Retinal pigment epithelial cell (primary cell): ENCODE data around the gene THEM5.

Source experiments
- DNase-seq: peaks from one replicate; pipeline ENCODE4 v3.0.0-alpha.2; 2010; ENCODE audit warnings: low read depth
- H3K4me3 ChIP-seq: 2 replicates; pipeline ENCODE4 v1.5.1; 2011; ENCODE audit warnings: mild to moderate bottlenecking, low read length, control low read depth, moderate library complexity
- TF ChIP-seq, protein P1 (sequence below): conservative IDR thresholded peaks from 2 replicates; pipeline ENCODE4 v1.5.1; 2011; ENCODE audit warnings: low read depth, low read length, control low read depth, inconsistent platforms

The THEM5 gene

GRCh38 chr1:151839457-151840403 lies 13.8 kb downstream of the THEM5 start, which contains the start of gene C2CD4D:
Gene C2CD4D (minus strand): TSS chr1:151839820. CDS start chr1:151838989, 831 bp downstream.
- H3K4me3 ChIP-seq, result peak within 1 kb of the TSS; percentile 45
- TF ChIP-seq, protein P1, sequence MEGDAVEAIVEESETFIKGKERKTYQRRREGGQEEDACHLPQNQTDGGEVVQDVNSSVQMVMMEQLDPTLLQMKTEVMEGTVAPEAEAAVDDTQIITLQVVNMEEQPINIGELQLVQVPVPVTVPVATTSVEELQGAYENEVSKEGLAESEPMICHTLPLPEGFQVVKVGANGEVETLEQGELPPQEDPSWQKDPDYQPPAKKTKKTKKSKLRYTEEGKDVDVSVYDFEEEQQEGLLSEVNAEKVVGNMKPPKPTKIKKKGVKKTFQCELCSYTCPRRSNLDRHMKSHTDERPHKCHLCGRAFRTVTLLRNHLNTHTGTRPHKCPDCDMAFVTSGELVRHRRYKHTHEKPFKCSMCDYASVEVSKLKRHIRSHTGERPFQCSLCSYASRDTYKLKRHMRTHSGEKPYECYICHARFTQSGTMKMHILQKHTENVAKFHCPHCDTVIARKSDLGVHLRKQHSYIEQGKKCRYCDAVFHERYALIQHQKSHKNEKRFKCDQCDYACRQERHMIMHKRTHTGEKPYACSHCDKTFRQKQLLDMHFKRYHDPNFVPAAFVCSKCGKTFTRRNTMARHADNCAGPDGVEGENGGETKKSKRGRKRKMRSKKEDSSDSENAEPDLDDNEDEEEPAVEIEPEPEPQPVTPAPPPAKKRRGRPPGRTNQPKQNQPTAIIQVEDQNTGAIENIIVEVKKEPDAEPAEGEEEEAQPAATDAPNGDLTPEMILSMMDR, result no peak
- peak; percentile 69 for DNase-seq

GRCh38 chr1:151839082-151839412 lies 14.5 kb downstream of the THEM5 start:
- no peak for DNase-seq
- TF ChIP-seq, protein P1, result no peak
- peak overlapping the region; percentile 45 for H3K4me3 ChIP-seq

DNA sequence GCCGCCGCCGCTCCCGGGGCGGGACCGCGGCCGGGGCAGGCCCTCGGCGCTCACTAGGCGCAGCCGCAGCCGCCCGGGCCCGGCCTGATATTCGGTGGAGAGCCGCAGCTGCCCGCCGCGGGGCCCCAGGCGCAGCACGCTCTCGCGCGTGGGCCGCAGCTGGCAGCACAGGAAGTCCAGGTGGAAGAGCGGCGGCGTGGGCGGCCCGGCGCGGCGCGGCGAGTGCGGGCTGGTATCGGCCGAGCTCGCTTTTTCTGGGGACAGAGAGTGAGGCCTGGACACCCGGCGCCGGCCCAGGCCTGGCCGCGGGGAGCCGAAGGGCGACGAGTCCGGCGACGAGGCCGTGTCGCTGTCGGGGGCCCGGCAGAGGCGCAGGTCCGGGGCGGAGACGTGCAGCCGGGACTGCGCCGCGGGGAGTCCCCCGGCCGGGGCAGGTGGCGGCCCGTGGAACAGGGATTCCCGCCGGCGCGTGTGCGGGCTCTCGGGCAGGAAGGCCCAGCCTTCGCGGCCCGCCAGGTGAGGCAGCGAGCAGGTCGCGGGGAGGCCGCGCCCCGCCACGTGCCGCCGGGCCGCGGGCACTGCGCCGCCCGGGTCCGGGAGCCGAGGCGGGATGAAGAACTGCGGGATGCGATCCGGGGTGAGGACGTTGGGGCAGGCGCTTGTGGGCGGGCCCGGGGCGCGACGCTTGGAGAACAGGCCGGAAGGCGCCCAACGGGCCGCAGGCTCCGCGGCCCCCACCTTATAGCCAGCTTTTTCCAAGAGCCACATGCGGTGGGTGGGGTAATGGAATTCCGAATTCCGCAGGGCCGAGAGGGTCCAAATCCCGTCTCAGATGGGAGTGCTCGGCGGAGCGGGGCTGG lies 15.1 kb downstream of the THEM5 start:
- no peak overlapping the region for H3K4me3 ChIP-seq
- TF ChIP-seq, protein P1, result no peak
- no peak for DNase-seq

GRCh38 chr1:151837884-151838221 lies 15.7 kb downstream of the THEM5 start:
- no peak overlapping the region for H3K4me3 ChIP-seq
- TF ChIP-seq, protein P1, result no peak
- no peak for DNase-seq

DNA sequence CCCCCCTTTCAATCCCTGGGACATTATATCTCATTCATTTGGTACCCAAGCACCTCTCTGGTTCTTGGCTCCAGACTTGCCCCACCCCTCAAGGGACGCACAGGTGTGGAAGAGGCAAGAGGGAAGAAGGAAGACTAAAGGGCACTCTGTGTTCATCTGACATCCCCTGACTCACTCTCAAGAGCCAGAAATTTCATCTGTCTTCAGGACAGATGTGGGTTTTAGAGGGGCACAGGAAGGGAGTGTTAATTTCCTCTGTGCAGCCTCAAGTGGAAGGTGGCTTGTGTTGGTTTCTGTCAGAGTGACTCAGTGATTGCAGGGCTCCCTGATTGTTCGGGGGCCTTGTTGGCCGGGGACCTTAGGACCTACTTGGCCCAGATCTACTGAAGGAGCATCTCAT lies 16.3 kb downstream of the THEM5 start:
- no peak overlapping the region for H3K4me3 ChIP-seq
- TF ChIP-seq, protein P1, result no peak
- DNase-seq, result no peak

DNA sequence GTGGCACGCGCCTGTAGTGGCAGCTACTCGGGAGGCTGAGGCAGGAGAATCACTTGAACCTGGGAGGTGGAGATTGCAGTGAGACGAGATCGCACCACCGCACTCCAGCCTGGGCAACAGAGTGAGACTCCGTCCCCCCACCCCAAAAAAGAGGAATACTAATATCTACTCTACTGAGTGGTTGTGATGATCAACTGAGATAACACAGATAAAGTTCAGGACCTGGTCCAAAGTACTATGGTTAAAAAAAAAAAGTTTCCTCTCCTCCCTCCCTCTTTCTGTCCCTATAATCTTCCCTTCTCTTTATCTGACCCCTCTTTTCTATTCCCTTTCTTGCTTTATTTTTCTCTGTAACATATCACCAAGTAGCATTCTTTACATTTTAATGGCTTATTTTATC lies 17.9 kb downstream of the THEM5 start:
- DNase-seq, result no peak
- TF ChIP-seq, protein P1, result no peak
- no peak overlapping the region for H3K4me3 ChIP-seq
